DND-41 (cell line): ENCODE results near the gene MPI.

Experiments
- ATAC-seq: fragments of 200-7000 bp; cut with Tn5 transposase; 3 replicates; pipeline ENCODE4 v1.9.1; 2021; ENCODE audit warnings: low read depth; ENCODE audit not compliant: insufficient read depth
- DNase-seq: peaks from one replicate; pipeline ENCODE4 v3.0.0-alpha.2; 2020
- H2AFZ ChIP-seq: 2 replicates; pipeline ENCODE4 v1.6.0; 2012; ENCODE audit warnings: low read depth, low read length
- H3K27ac ChIP-seq: 2 replicates; pipeline ENCODE4 v1.5.1; 2012; ENCODE audit warnings: low read length, inconsistent platforms
- H3K27me3 ChIP-seq: fragments of 200-600 bp; sonication (generic); 2 replicates; pipeline ENCODE4 v1.6.0; 2012; ENCODE audit warnings: low read length, mild to moderate bottlenecking, inconsistent platforms; ENCODE audit not compliant: insufficient read depth, poor library complexity
- H3K36me3 ChIP-seq: 2 replicates; pipeline ENCODE4 v1.5.1; 2012; ENCODE audit warnings: low read length, inconsistent platforms; ENCODE audit not compliant: insufficient read depth
- H3K4me1 ChIP-seq: 2 replicates; pipeline ENCODE4 v1.5.1; 2012; ENCODE audit warnings: mild to moderate bottlenecking, low read length; ENCODE audit not compliant: insufficient read depth
- H3K4me2 ChIP-seq: 2 replicates; pipeline ENCODE4 v1.6.0; 2012; ENCODE audit warnings: mild to moderate bottlenecking, moderate library complexity, low read length, inconsistent platforms; ENCODE audit not compliant: insufficient read depth
- H3K4me3 ChIP-seq, 2 experiments: fragments of 200-600 bp in 1 of 2; shearing (Covaris generic) in 1 of 2; 2 replicates each; pipeline ENCODE4 v1.5.1; 2012 to 2016; ENCODE audit warnings: inconsistent platforms in 2 of 2, low read length in 2 of 2, mild to moderate bottlenecking in 2 of 2, low read depth in 1 of 2, moderate library complexity in 1 of 2
- H3K79me2 ChIP-seq: 2 replicates; pipeline ENCODE4 v1.6.0; 2012; ENCODE audit warnings: low read length, inconsistent platforms; ENCODE audit not compliant: insufficient read depth
- H3K9ac ChIP-seq: 2 replicates; pipeline ENCODE4 v1.6.0; 2012; ENCODE audit warnings: low read depth, mild to moderate bottlenecking, inconsistent platforms, low read length, moderate library complexity
- H3K9me3 ChIP-seq: 2 replicates; pipeline ENCODE4 v1.5.1; 2012; ENCODE audit warnings: low read length, moderate library complexity, mild to moderate bottlenecking, inconsistent platforms; ENCODE audit not compliant: insufficient read depth, severe bottlenecking
- H4K20me1 ChIP-seq: 2 replicates; pipeline ENCODE4 v1.6.0; 2012; ENCODE audit warnings: low read length; ENCODE audit not compliant: insufficient read depth
- CTCF ChIP-seq: IDR thresholded peaks from 2 replicates; pipeline ENCODE4 v1.5.1; 2012; ENCODE audit warnings: borderline replicate concordance, low read length, moderate library complexity, mild to moderate bottlenecking; ENCODE audit not compliant: poor library complexity, severe bottlenecking; ENCODE audit errors: extremely low read depth
- EZH2 ChIP-seq: IDR thresholded peaks from 3 replicates; pipeline ENCODE4 v1.6.1; 2012; ENCODE audit warnings: borderline replicate concordance, low read depth, mild to moderate bottlenecking, moderate library complexity, low read length, inconsistent platforms; ENCODE audit not compliant: severe bottlenecking

MPI gene

GRCh38 chr15:74902295-74903075 is 12.6 kb downstream of the MPI start:
- Histone ChIP-seq H3K79me2 (peaks cover 22% of the 10 kb centered on the region), H3K4me3 (no peak overlapping the region), H2AFZ (no peak overlapping the region), H3K9me3 (no peaks in the 10 kb centered on the region), H3K4me2 (no peak overlapping the region), H3K36me3 (peaks cover 65% of the 10 kb centered on the region), H3K27me3 (no peaks in the 10 kb centered on the region), H3K27ac (no peak overlapping the region), H3K4me1 (peaks cover 23% of the 10 kb centered on the region), H3K9ac (no peak overlapping the region), H4K20me1 (no peaks in the 10 kb centered on the region)
- no peak for DNase-seq
- no peak for ATAC-seq
- TF ChIP-seq EZH2 (no peak), CTCF (no peak)

GRCh38 chr15:74903676-74904075 is 13.8 kb downstream of the MPI start:
- H3K79me2 ChIP-seq = peaks cover 22% of the 10 kb centered on the region
- no peak overlapping the region for H3K9ac ChIP-seq
- no peaks in the 10 kb centered on the region for H3K9me3 ChIP-seq
- H3K27me3 ChIP-seq = no peaks in the 10 kb centered on the region
- ATAC-seq (no peak), DNase-seq (no peak)
- no peak overlapping the region for H3K4me3 ChIP-seq
- no peaks in the 10 kb centered on the region for H4K20me1 ChIP-seq
- no peak overlapping the region for H3K4me2 ChIP-seq
- no peak overlapping the region for H2AFZ ChIP-seq
- TF ChIP-seq CTCF = no peak
- TF ChIP-seq EZH2 = no peak
- H3K27ac ChIP-seq = no peak overlapping the region
- peaks cover 57% of the 10 kb centered on the region for H3K36me3 ChIP-seq
- peaks cover 27% of the 10 kb centered on the region for H3K4me1 ChIP-seq

GRCh38 chr15:74904190-74904805 is 14.5 kb downstream of the MPI start:
- Histone ChIP-seq H3K27me3 (no peaks in the 10 kb centered on the region), H3K4me1 (peaks cover 27% of the 10 kb centered on the region), H3K79me2 (peaks cover 22% of the 10 kb centered on the region), H3K27ac (no peak overlapping the region), H3K9ac (no peak overlapping the region), H3K4me2 (no peak overlapping the region), H3K9me3 (no peaks in the 10 kb centered on the region), H3K36me3 (peaks cover 52% of the 10 kb centered on the region), H2AFZ (no peak overlapping the region), H4K20me1 (no peaks in the 10 kb centered on the region), H3K4me3 (no peak overlapping the region)
- DNase-seq (no peak), ATAC-seq (no peak)
- TF ChIP-seq CTCF = no peak
